Parathyroid adenoma (tissue), 2 donors: ENCODE results near the gene ZDHHC3.
"Not testable (repeated sequence)": the region's sequence is repeated elsewhere in the genome, so short reads cannot be mapped to it uniquely, and the experiment has no call there.

Source experiments
- H2AFZ ChIP-seq: fragments of 300-600 bp; sonication (generic); one replicate; pipeline ENCODE4 v1.7.0; 2017; ENCODE audit warnings: antibody characterized with exemption, mild to moderate bottlenecking
- H3K27ac ChIP-seq: fragments of 300-600 bp; sonication (generic); one replicate; pipeline ENCODE4 v1.7.0; 2017
- H3K27me3 ChIP-seq: fragments of 300-600 bp; sonication (generic); one replicate; pipeline ENCODE4 v1.7.0; 2017; ENCODE audit warnings: low read length; ENCODE audit not compliant: control insufficient read depth, insufficient read depth
- H3K36me3 ChIP-seq: fragments of 300-600 bp; sonication (generic); one replicate; pipeline ENCODE4 v1.7.0; 2017; ENCODE audit warnings: low read length; ENCODE audit not compliant: control insufficient read depth, insufficient read depth
- H3K4me1 ChIP-seq: fragments of 300-600 bp; sonication (generic); one replicate; pipeline ENCODE4 v1.7.0; 2017; ENCODE audit warnings: control low read depth
- H3K4me2 ChIP-seq: fragments of 300-600 bp; sonication (generic); one replicate; pipeline ENCODE4 v1.7.0; 2017; ENCODE audit warnings: low read length
- H3K4me3 ChIP-seq: fragments of 300-600 bp; sonication (generic); one replicate; pipeline ENCODE4 v1.7.0; 2017; ENCODE audit warnings: low read depth, low read length
- H3K79me2 ChIP-seq: fragments of 300-600 bp; sonication (generic); one replicate; pipeline ENCODE4 v1.7.0; 2017; ENCODE audit warnings: control low read depth
- H3K9ac ChIP-seq: fragments of 300-600 bp; sonication (generic); one replicate; pipeline ENCODE4 v1.7.0; 2017; ENCODE audit warnings: mild to moderate bottlenecking
- H3K9me3 ChIP-seq: fragments of 300-600 bp; sonication (generic); one replicate; pipeline ENCODE4 v1.7.0; 2017; ENCODE audit warnings: low read length; ENCODE audit not compliant: control insufficient read depth
- TF ChIP-seq, protein P1 (sequence below): fragments of 300-600 bp; sonication (generic); IDR thresholded peaks from one replicate; pipeline ENCODE4 v1.7.0; 2017; ENCODE audit warnings: antibody characterized with exemption, mild to moderate bottlenecking
- donor health status: primary hyperparathyroidism.

ZDHHC3 gene

DNA sequence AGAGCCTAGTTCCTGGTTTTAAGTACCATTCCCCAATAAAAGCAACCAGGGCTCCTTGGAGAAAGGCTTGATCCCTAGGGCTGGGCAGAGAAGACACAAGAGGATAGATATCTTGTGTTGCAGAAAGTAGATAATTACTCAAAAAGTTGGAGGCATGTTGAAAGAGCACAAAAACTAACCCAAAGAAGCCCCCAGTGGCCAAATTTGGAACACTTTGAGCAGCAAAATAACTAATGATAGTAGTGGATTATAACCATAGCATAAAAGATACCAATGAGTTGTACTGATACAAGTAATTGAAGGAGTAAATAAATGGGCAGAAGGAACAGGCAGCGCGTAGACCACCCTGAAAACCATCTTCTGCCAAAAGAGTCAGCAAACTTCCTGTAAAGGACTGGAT is 12.1 kb upstream of the ZDHHC3 start:
- H3K79me2 ChIP-seq, result peaks cover 38% of the 10 kb centered on the region
- no peak overlapping the region for H2AFZ ChIP-seq
- H3K4me1 ChIP-seq, result peaks cover 11% of the 10 kb centered on the region
- H3K4me2 ChIP-seq, result no peak overlapping the region
- no peaks in the 10 kb centered on the region for H3K27me3 ChIP-seq
- no peak overlapping the region for H3K9ac ChIP-seq
- no peaks in the 10 kb centered on the region for H3K36me3 ChIP-seq
- TF ChIP-seq, protein P1, sequence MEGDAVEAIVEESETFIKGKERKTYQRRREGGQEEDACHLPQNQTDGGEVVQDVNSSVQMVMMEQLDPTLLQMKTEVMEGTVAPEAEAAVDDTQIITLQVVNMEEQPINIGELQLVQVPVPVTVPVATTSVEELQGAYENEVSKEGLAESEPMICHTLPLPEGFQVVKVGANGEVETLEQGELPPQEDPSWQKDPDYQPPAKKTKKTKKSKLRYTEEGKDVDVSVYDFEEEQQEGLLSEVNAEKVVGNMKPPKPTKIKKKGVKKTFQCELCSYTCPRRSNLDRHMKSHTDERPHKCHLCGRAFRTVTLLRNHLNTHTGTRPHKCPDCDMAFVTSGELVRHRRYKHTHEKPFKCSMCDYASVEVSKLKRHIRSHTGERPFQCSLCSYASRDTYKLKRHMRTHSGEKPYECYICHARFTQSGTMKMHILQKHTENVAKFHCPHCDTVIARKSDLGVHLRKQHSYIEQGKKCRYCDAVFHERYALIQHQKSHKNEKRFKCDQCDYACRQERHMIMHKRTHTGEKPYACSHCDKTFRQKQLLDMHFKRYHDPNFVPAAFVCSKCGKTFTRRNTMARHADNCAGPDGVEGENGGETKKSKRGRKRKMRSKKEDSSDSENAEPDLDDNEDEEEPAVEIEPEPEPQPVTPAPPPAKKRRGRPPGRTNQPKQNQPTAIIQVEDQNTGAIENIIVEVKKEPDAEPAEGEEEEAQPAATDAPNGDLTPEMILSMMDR, result peak; percentile 57
- no peak overlapping the region for H3K27ac ChIP-seq
- no peaks in the 10 kb centered on the region for H3K9me3 ChIP-seq
- no peak overlapping the region for H3K4me3 ChIP-seq

DNA sequence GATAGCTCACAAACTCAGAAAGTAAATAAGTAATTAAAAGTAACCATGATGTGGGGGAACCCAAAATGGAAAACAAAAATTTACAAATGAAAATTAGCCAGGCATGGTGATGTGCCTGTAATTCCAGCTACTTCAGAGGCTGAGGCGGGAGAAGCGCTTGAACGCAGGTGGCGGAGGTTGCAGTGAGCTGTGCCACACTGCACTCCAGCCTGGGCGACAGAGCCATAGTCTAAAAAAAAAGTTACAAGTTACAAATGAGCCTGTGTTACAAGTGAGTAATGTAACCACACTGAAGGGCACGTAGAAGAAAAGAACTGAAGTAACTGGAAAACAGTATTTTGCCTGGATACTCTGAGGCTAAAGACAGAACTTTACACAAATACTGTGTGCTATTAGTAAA is 11.4 kb upstream of the ZDHHC3 start:
- Histone ChIP-seq H3K4me3 (no peak overlapping the region), H3K9me3 (no peaks in the 10 kb centered on the region), H3K79me2 (peaks cover 40% of the 10 kb centered on the region), H3K4me2 (no peak overlapping the region), H3K36me3 (no peaks in the 10 kb centered on the region), H3K27me3 (no peaks in the 10 kb centered on the region), H3K27ac (no peak overlapping the region), H3K4me1 (peaks cover 10% of the 10 kb centered on the region), H3K9ac (no peak overlapping the region), H2AFZ (no peak overlapping the region)
- TF ChIP-seq, protein P1, result no peak

DNA sequence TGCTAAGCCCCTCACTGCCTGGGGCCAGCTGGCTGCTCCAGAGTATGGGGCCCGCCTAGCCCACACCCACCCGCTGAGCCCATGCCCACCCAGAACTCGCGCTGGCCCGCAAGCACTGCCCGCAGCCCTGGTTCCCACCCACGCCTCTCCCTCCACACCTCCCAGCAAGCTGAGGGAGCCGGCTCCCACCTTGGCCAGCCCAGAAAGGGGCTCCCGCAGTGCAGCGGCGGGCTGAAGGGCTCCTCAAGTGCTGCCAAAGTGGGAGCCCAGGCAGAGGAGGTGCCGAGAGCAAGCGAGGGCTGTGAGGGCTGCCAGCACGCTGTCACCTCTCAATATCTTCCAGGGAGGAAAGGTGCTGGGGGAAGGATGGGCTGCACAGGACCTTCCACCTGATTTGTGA is 10.4 kb upstream of the ZDHHC3 start:
- H3K27ac ChIP-seq, H3K4me3 ChIP-seq, H3K36me3 ChIP-seq, H3K4me1 ChIP-seq, H3K9me3 ChIP-seq, H3K4me2 ChIP-seq, H3K9ac ChIP-seq, H3K27me3 ChIP-seq, H2AFZ ChIP-seq: not testable (repeated sequence)
- peaks cover 38% of the 10 kb centered on the region for H3K79me2 ChIP-seq

DNA sequence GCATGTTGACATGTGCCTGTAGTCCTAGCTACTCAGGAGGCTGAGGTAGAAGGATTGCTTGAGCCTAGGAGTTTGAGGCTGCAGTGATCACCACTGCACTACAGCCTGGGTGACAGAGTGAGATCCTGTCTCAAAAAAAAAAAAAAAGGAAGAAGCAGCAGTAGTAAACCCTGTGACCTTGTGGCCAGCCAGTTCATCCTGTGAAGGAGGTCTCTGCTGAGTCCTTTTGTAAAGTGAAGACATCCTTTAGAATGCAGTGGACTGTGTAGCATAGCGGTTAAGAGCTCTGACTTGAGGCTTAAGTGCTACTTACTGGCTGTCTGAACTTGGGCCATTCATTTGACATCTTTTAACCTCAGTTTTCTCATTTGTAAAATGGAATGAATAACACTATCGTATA is 8.4 kb upstream of the ZDHHC3 start:
- Histone ChIP-seq H3K9ac (no peak overlapping the region), H3K4me3 (no peak overlapping the region), H3K27me3 (no peaks in the 10 kb centered on the region), H3K27ac (no peak overlapping the region), H2AFZ (no peak overlapping the region), H3K4me2 (no peak overlapping the region), H3K79me2 (peaks cover 39% of the 10 kb centered on the region), H3K36me3 (no peaks in the 10 kb centered on the region), H3K9me3 (no peaks in the 10 kb centered on the region), H3K4me1 (peaks cover 10% of the 10 kb centered on the region)
- TF ChIP-seq, protein P1, result no peak

DNA sequence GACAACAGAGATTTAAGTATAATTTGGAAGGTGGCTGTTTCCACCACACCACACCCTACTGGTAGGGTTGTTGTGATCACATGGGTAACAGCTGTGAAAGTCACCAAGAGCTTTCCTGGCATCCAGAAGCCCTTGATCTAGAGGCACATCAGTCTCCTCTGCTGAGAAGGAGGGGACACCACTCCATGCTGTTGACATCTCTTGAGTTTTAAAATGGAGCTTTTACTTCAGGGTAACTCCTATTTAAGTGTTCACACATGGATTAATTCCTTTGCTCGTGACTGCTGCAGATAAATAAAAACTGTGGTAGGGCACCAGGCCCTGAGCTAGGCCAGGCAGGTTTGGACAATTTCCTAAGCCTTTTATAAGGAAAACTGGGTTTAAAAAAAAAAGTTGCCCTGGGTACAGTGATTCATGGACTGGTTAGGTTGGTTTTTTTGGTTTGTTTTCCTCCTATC is 7.5 kb upstream of the ZDHHC3 start:
- Histone ChIP-seq H3K36me3 (no peaks in the 10 kb centered on the region), H3K9ac (no peak overlapping the region), H3K4me1 (peaks cover 10% of the 10 kb centered on the region), H3K27me3 (no peaks in the 10 kb centered on the region), H3K27ac (no peak overlapping the region), H3K79me2 (peaks cover 34% of the 10 kb centered on the region), H2AFZ (no peak overlapping the region), H3K4me2 (peak overlapping the region; percentile 7), H3K9me3 (no peaks in the 10 kb centered on the region), H3K4me3 (no peak overlapping the region)
- TF ChIP-seq, protein P1, result no peak
